Measurements from ENCODE around the gene GMDS.

GMDS gene

GRCh38 chr6:1817033-1817761, 428.2 kb downstream of the GMDS start:
- no peak overlapping the region for H3K27ac ChIP-seq (ENCODE audit: low read length)
- H3F3A ChIP-seq (ENCODE audit: insufficient read depth, low read length) = peaks cover 6% of the 10 kb centered on the region; the same call in 1 of the 2 replicates
- no peaks in the 10 kb centered on the region for H3K27me3 ChIP-seq (replicated peaks; ENCODE audit: insufficient read depth, low read length)
- no peak overlapping the region for H3K9ac ChIP-seq (ENCODE audit: low read length)
- H3K79me2 ChIP-seq (ENCODE audit: low read length) = no peaks in the 10 kb centered on the region
- DNase-seq = no peak
- no peaks in the 10 kb centered on the region for H3K9me2 ChIP-seq (replicated peaks; ENCODE audit: insufficient read depth, low read length)
- H3K9me3 ChIP-seq (replicated peaks; ENCODE audit: insufficient read depth, low read length) = no peaks in the 10 kb centered on the region
- H3K36me3 ChIP-seq (replicated peaks; ENCODE audit: insufficient read depth, low read length) = no peaks in the 10 kb centered on the region
- H4K20me1 ChIP-seq (ENCODE audit: insufficient read depth, low read length) = no peaks in the 10 kb centered on the region
- no peak overlapping the region for H3K4me3 ChIP-seq (ENCODE audit: low read length)
- H3K4me1 ChIP-seq (ENCODE audit: low read length) = peaks cover 10% of the 10 kb centered on the region
- H3K4me2 ChIP-seq (ENCODE audit: low read depth, low read length) = no peak overlapping the region
- no peak for TF ChIP-seq EZH2phosphoT487 (IDR thresholded peaks at IDR 0.05; ENCODE audit: low read length)
- TF ChIP-seq, protein P1, sequence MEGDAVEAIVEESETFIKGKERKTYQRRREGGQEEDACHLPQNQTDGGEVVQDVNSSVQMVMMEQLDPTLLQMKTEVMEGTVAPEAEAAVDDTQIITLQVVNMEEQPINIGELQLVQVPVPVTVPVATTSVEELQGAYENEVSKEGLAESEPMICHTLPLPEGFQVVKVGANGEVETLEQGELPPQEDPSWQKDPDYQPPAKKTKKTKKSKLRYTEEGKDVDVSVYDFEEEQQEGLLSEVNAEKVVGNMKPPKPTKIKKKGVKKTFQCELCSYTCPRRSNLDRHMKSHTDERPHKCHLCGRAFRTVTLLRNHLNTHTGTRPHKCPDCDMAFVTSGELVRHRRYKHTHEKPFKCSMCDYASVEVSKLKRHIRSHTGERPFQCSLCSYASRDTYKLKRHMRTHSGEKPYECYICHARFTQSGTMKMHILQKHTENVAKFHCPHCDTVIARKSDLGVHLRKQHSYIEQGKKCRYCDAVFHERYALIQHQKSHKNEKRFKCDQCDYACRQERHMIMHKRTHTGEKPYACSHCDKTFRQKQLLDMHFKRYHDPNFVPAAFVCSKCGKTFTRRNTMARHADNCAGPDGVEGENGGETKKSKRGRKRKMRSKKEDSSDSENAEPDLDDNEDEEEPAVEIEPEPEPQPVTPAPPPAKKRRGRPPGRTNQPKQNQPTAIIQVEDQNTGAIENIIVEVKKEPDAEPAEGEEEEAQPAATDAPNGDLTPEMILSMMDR (IDR thresholded peaks at IDR 0.05; ENCODE audit: low read length) = no peak
- no peak overlapping the region for H2AFZ ChIP-seq (ENCODE audit: low read length)

- no peak for DNase-seq
- no peaks in the 10 kb centered on the region for H3K9me3 ChIP-seq (replicated peaks; ENCODE audit: insufficient read depth, low read length)
Observed at GRCh38 chr6:1815827-1816452, 429.5 kb downstream of the GMDS start.

DNA sequence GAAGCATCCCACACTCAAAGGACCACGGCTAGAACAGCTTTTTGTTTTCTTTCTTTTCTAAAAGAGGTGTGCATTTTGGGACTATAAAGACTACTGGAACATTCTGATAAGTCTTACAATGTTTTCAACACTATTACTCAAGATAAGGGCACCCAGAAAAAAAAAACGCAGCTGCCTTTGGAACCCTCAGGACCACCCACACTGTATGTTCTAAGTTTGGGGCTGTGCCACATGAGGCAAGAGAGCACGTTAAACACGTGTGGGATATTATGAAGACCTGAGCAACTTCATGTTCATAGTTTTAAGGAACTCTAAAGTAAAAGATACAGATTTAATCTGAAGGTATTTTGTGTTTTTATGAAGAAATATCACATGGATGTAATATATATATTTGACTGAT, 431.1 kb downstream of the GMDS start:
- Histone ChIP-seq H3K27me3 (replicated peaks; ENCODE audit: insufficient read depth, low read length) (no peaks in the 10 kb centered on the region), H3K9me2 (replicated peaks; ENCODE audit: insufficient read depth, low read length) (no peaks in the 10 kb centered on the region), H3K36me3 (replicated peaks; ENCODE audit: insufficient read depth, low read length) (no peaks in the 10 kb centered on the region), H3K9me3 (replicated peaks; ENCODE audit: insufficient read depth, low read length) (no peaks in the 10 kb centered on the region), H3K4me2 (ENCODE audit: low read depth, low read length) (no peak overlapping the region), H3K4me1 (ENCODE audit: low read length) (no peaks in the 10 kb centered on the region), H3F3A (ENCODE audit: insufficient read depth, low read length) (no peaks in the 10 kb centered on the region), H4K20me1 (ENCODE audit: insufficient read depth, low read length) (no peaks in the 10 kb centered on the region), H3K79me2 (ENCODE audit: low read length) (no peaks in the 10 kb centered on the region), H3K4me3 (ENCODE audit: low read length) (no peak overlapping the region), H3K9ac (ENCODE audit: low read length) (no peak overlapping the region), H2AFZ (ENCODE audit: low read length) (no peak overlapping the region), H3K27ac (ENCODE audit: low read length) (no peak overlapping the region)
- TF ChIP-seq EZH2 (optimal IDR thresholded peaks at IDR 0.05; ENCODE audit: low read depth, low read length) = no peak
- TF ChIP-seq EZH2phosphoT487 (IDR thresholded peaks at IDR 0.05; ENCODE audit: low read length) = no peak
- TF ChIP-seq, protein P1 (IDR thresholded peaks at IDR 0.05; ENCODE audit: low read length) = no peak
- DNase-seq = no peak

More at GRCh38 chr6:1815827-1816452, 429.5 kb downstream of the GMDS start:
- H2AFZ ChIP-seq (ENCODE audit: low read length) = no peak overlapping the region
- H3K4me3 ChIP-seq (ENCODE audit: low read length) = no peak overlapping the region
- no peaks in the 10 kb centered on the region for H4K20me1 ChIP-seq (ENCODE audit: insufficient read depth, low read length)
- H3K27me3 ChIP-seq (replicated peaks; ENCODE audit: insufficient read depth, low read length) = no peaks in the 10 kb centered on the region
- peaks cover 3% of the 10 kb centered on the region; the same call in 1 of the 2 replicates for H3K4me1 ChIP-seq (ENCODE audit: low read length)
- H3K9me2 ChIP-seq (replicated peaks; ENCODE audit: insufficient read depth, low read length) = no peaks in the 10 kb centered on the region
- H3K27ac ChIP-seq (ENCODE audit: low read length) = no peak overlapping the region
- H3F3A ChIP-seq (ENCODE audit: insufficient read depth, low read length) = no peaks in the 10 kb centered on the region
- no peak overlapping the region for H3K4me2 ChIP-seq (ENCODE audit: low read depth, low read length)
- H3K36me3 ChIP-seq (replicated peaks; ENCODE audit: insufficient read depth, low read length) = no peaks in the 10 kb centered on the region
- H3K9ac ChIP-seq (ENCODE audit: low read length) = no peak overlapping the region
- no peaks in the 10 kb centered on the region for H3K79me2 ChIP-seq (ENCODE audit: low read length)
- TF ChIP-seq EZH2 (optimal IDR thresholded peaks at IDR 0.05; ENCODE audit: low read depth, low read length) = no peak
- TF ChIP-seq, protein P1 (IDR thresholded peaks at IDR 0.05; ENCODE audit: low read length) = no peak
- no peak for TF ChIP-seq EZH2phosphoT487 (IDR thresholded peaks at IDR 0.05; ENCODE audit: low read length)
